HG02885 (cell line): ENCODE results near the gene ITGB3.
"Not testable (repeated sequence)": the region's sequence is repeated elsewhere in the genome, so short reads cannot be mapped to it uniquely, and the experiment has no call there.

Experiments
- ATAC-seq: cut with Tn5 transposase; IDR thresholded peaks from one replicate; pipeline ENCODE4 v1.9.1; 2021; ENCODE audit warnings: mild to moderate bottlenecking; ENCODE audit not compliant: unreplicated experiment, poor library complexity

The ITGB3 gene

DNA sequence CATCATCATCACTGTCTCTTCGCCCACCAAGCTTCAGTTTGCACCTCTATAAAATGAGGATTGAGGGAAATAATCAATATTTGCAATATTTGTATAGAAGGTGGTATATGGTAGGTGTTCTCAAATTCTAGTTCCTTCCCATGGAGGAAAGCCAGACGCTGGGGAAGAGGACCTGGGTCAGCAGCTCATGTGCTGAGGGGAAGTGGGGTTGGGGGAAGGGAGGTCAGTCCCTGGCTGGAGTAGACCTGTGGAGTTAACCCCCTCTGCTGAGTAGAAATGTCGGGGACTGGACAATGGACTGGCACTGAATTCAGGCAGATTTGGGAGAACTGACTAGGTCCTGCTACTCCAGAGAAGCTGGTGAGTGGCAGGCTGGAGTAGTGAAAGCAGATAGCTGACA, 12.8 kb upstream of the ITGB3 start:
- ATAC-seq = no peak

DNA sequence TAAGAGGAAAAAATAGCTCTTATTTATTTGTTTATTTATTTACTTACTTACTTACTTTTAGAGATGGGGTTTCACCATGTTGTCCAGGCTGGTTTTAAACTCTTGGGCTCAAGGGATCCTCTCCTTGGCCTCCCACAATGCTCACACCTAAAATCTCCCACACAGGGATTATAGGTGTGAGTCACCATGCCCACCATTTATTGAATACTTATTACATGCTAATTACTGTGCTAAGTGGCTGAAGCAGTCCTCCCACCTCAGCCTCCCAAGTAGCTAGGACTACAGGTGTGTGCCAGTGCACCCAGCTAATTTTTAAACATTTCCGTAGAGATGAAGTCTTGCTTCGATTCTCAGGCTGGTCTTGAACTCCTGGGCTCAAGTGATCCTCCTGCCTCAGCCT, 11.0 kb upstream of the ITGB3 start:
- no peak for ATAC-seq

DNA sequence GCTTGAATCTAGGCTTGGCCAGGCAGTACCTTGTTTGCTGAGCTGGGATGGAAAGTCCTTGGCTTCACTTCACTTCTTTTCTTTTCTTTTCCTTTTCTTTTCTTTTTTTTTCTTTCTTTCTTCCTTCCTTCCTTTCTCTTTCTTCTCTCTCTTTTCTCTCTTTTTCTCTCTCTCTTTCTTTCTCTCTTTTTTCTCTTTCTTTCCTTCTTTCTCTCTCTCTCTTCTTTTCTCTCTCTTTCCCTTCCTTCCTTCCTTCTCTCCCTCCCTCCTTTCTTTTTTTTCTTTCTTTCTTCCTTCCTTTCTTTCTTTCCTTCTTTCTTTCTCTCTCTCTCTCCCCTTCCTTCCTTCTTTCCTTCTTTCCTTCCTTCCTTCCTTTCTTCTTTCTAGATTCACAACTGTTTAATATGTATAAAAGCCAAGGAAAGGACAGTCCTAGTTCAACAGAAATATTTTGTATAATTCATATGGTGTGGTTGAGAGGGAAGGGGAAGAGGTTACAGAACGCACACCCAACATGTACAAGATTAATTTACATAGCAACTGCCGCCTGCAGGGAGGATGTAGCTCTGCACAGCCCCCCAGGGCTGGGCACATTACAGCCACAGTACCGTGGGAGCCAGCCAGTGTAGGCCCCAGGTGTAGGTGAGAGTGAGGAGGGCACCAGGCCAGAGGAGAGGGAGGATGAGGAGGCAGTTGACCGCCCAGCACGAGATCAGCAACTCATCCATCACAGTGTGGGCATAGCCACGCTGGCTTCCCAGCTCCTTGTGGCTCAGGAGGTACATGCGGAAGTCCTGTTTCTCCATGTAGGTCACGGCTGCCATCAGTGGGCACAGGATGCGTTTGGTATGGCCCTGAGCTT, 9.7 kb upstream of the ITGB3 start:
- ATAC-seq = no peak

DNA sequence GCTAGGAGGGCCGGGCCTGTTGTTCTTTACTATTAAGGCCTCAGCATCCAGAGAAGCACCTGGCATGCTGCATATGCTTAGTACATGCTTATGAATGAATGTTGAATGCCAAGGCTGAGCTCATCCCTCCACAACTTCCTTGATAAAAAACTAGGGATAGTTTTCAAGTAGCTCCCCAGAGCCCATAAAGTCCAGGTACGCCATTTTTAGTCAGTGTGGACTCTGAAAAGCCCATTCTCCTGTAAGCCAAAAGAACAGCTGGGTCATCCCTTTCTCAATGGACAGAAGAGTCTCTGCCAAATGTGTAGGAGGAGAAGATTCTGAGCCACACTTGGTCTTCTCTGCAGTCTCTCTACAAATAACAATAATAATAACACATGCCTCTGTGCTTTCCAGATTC, 8.9 kb upstream of the ITGB3 start:
- no peak for ATAC-seq

DNA sequence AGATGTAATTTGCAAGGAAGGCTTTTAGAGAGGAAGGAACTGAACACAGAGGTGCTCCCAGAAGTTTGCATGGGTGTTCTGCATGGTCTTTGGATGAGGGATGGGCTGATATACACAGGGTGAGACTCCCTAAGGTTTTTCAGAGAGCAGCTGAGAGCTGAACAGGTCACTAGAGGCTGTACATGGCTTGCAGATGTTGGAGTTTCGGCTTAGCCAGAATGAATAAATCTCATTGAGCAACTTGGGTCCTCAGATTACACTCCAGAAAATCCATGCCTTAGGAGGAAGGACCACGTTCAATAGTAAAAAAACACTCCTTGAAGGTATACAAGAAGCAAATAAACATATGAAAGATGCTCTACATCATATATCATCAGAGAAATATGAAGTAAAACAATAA, 7.5 kb upstream of the ITGB3 start:
- no peak for ATAC-seq

DNA sequence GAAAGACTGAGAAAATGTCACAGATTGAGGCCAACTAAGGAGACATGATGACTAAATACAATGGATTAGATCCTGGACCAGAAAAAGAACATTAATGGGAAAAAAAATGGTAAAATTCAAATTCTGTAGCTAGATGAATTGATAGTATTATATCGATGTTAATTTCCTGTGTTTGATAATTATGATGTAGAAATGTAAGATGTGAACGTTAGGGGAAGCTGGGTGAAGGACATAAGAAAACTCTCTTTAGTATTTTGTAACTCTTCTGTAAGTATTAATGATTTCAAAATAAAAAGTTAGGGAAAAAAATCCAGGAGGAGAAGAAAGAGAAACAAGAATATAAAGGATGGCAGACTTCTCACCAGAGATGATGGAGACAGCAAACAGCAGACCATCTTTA, 2.8 kb upstream of the ITGB3 start:
- ATAC-seq = no peak

DNA sequence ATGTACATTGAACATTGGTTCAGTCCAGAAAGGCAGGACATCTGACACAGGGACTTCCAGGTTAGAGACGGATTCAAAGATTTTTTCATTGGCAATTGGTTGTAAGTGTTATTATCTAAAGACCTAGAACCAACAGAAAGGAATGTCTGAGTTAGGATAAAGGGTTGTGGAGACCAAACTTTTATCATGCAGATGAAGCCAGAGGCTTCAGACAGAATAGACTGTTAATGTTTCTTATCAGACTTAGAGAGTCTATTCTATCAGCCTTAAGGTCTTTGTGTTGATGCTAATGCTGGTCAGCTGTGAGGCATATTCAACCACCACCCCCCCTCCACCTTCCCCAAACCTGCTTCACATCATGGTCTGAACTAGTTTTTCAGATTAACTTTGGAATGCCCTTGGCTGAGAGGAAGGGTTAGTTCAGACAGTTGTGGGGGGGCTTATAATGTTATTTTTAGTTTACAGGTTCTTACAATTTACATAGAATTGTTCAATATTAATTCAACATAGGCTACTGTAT, 2.1 kb upstream of the ITGB3 start:
- no peak for ATAC-seq

DNA sequence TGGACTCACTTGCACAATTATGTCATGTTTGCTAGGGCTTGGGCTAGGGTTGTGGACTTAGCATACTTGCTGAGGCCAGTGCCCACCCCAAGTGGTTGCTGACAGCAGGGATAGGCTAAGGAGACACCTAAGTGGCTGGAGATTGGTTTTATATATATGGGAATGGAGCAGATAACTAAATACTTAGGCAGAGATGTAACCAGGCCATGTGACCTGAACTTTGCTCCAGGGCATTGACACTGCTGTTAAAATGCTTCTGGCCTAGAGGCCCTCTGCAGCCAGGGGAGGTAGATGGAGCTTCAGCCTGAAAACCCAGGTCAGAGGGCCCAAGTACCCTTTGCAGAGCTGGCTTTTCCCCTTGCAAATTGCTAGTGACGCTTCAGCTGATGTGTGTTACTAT, 1.4 kb upstream of the ITGB3 start:
- ATAC-seq = no peak

DNA sequence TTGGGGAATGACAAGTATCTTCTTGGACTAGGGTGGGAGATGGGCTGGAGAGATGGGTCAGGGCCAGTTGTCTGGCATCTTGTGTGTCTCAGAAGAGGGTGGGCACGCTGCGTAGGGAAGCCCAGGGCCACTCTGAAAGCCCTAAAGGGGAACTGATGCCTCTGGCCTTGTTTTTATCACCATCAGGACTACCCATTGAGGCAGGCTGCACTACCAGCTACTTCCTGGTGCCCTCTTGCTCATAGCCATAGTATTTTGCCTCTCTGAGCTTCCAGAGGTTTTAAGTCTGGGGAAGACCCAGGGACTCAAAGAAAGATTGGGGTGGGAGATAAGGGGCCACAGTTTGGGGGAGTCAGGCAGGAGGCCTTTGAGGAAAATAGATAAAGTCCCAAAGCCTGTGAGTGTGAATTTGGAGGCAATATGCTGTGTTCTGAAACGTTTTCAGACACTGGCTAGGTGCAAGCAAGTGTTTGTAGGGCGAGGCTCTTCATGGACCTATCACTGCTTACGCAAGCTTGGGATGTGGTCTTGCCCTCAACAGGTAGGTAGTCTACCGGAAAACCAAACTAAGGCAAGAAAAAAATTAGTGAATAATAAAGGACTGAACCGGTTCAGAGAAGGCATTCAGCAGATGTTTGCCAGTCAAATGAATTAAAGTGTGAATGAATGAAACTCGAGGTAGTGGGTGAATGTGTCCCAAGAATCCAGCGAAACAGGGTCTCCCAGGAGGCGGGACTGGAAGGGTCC, 688 bp upstream of the ITGB3 start:
- no peak for ATAC-seq

DNA sequence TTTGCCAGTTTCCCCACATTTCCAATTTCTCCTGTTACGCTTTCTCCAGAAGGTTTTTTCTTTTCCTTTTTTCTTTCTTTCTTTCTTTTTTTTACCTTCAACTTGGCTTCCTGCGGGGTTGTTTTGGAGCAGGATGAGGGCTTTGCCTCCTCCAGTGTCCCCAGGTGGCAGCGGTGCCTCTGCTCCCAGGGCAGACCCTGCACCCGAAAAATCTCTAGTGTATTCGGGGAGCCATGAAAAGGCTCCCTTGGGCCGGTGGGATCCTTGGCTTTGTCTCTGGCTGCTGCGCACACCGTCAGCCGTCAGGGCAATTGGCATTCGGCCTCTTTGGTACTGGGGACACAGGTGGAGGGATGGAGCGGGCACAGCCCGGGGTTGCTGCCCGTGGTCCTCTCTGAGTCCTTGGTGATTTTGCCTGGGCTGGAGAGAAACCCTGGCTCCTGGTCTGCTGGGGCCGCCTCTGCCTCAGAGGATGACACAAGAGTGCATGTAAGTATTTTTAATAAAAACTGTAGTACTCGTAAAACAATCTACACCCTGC, 846 bp downstream of the ITGB3 start:
- no peak for ATAC-seq

DNA sequence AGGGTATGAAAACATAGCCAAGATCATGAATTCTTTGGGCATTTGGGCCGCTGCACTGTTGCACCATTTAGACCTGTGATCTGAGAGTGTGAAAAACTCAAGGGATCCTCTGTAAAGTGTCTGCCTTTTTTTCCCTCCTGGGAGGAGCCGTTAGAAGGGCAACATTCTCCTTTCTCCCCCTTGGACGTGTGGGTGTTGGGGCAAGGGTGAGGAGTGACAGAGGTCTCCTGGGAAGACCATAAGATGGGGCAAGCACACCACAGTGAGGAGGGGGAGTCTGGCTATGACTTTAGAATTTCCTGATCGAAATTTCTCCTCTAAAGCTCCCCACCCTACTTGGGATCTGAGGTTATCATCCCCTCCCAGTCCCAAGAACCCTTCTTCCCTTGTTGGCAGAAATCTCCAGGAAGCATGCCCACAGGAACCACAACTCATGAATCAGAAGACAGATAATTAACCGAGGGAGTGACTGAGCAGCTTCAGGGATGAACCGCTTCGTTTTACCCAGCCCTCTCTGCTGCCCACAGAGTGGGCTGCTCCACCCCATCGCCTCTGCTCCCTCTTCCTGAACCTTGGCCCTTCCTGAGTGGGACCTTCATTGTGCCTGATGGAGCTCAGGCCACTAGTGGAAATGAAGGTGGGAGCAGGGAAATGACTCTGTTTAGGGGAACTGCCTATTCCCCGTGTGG, 4.2 kb downstream of the ITGB3 start:
- no peak for ATAC-seq

DNA sequence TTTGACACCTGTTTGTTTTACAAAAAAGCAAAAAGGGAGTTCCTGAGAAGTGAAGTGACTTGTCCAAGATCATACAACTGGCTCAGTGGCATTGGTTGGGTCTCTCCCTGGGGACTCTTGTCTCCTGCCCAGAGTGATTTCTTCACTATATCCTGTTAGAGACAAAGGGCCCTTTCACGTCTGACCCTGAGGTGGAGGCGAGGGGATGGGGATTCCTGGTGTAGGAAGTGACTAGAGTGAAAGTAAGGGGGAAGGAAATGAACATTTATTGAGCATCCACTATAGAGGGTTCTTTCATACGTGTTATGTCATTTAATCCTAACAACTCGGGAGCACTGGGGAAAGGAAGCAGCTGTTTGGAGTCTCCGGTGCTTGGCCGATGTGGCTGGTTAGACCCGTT, 9.0 kb downstream of the ITGB3 start:
- ATAC-seq = no peak

DNA sequence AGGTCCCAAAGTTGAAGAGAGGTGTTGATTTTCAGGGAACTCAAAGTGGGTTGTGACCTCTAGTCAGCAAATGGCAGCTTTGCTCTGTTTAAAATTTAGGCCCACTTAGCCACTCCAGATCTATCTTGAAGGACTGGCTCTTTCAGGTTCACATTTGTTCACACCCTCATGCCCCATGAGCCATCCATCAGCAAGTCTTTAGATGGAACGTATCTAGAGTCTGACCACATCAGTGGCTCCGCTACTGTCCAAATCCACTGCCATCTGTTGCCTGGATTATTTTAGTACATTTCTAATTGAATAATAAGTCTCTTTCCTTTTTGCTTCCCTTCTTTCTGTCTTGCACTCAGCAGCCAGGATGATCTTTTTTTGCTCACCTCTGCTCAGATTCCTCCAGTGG, 10.5 kb downstream of the ITGB3 start:
- ATAC-seq = no peak

DNA sequence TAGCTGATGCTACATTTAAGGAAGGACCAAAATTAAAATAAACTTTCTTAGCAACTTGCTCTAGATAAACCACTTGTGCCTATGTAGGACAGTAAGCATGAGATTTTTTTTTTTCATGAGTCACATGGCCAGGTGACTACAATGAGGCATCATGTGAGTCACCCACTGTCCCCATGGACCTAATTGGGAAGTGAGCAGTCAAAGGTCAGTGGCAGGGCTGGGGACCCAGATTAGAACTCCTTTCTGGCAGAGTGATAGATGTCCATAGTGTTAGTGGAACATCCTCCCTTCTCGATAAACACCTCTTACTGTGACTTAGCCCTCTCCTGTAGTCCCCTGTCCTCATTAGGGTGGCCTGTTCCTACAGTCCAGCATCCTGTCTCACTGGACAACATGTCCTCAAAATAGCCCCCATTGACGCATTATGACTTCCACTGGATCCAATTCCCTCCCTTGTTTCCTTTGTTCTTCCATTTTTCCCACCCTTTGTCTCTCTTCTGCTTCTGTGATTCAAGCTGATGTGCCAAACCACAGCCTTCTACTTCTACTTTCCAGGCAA, 12.4 kb downstream of the ITGB3 start:
- no peak for ATAC-seq

DNA sequence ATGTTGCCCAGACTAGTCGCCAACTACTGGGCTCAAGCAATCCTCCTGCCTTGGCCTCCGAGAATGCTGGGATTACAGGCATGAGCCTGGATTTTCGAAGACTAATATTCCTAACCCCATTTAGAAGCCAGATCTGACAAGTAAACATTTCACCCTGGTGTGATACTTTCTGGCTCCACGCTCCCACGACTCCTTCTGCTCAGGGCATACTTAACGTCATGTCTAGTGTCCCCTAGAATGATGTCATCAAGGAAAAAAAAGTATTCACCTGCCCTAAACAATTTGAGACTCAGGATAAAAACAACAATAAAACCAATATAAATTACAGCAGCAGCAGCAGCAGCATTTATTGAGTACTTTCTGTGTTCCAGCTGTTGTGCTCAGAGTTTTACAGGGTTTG, 13.2 kb downstream of the ITGB3 start:
- no peak for ATAC-seq

DNA sequence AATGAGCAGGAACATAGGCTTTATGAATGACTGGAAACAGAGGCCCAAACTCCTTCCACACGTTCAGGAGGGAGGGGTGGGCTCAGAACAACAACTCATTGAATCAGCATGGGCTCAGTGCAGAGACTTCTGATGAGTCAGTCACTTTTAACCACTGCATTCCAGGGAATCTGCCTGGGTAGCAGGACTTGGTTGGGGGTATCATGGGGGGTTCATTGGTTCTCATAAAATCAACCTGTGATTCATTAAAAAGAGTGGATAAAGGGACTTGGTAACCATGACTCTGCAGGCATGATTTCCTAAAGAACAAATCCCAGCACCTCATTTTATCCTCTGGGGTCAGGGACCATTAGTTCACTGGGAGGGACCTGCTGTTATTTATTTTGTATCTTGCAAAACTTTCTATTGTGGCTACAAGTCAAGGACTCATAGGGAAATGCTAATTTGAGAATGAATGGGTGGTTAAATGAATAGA, 13.8 kb downstream of the ITGB3 start:
- ATAC-seq = no peak

DNA sequence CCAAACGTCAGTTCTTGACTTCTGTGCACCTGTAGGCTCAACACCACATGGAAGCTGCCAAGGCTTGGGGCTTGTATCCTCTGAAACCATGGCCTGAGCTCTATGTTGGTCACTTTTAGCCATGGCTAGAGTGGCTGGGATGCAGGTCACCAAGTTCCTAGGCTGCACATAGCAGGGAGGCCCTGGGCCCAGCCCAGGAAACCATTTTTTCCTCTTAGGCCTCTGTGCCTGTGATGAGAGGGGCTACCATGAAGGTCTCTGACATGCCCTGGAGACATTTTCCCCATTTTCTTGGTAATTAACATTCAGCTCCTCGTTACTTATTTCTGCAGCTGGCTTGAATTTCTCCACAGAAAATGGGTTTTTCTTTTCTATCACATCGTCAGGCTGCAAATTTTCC, 15.3 kb downstream of the ITGB3 start:
- ATAC-seq = not testable (repeated sequence)

DNA sequence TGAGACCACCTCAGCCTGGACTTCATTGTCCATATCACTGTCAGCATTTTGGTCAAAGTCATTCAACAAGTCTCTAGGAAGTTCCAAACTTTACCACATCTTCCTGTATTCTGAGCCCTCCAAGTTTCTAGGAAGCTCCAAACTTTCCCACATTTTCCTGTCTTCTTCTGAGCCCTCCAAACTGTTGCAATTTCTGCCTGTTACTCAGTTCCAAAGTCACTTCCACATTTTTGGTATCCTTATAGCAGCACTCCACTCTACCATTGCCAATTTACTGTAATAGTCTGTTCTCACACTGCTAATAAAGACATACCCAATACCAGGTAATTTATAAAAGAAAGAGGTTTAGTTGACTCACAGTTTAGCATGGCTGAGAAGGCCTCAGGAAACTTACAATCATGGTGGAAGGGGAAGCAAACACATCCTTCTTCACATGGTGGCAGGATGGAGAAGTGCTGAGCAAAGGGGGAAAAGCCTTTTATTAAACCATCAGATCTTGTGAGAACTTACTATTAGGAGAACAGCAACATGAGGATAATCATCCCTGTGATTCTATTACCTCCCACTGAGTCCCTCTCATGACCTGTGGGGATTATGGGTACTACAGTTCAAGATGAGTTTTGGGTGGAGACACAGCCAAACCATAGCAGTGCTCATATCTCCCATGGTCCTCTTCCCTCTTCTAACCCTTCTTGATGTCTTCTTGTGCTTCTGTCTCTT, 16.1 kb downstream of the ITGB3 start:
- not testable (repeated sequence) for ATAC-seq

DNA sequence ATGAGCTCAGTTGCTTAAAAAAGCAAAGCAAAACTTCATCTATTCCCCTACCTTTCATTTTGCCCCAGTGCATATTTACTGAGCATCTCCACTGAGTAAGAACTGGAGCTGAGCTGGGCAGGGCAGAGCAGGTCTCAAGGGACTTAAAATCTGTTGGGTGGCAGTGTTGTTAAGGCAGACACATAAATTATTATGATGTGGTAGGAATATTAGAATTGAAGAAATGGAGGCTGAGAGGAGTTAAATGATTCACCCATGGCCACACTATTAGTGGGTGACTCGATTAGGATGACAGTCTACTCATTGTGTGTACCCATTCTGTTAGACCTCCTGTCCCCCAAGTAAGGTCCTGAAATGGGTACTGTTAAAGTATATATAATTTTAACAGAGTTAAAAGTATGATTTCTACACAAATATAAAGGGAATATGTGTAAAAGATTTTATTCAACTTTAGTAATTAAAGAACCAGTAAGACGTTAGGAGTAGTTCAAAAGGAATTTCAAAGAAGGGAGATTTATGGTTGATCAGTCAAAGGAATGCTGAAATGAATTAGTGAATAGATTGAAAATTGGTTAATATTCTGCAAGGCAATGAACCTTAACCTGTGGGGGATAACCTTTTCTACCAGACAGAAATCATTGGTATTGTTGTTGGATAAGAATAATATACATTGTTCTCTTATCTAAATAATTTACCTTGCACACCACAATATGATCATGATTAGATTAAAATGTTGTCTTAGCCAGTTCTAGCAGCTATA, 17.5 kb downstream of the ITGB3 start:
- ATAC-seq = no peak
